HepG2 (cell line): ENCODE measurements around the gene ESYT2. TPM values are rescaled to one million over a fixed set of nuclear protein-coding genes. Genes with fewer than 3 reads are reported as not detected.
A peak's percentile ranks its signal among the peaks of the same experiment; 100 is the strongest.

ENCODE experiments used
- ATAC-seq: fragments of 200-7000 bp; cut with Tn5 transposase; 3 replicates; pipeline ENCODE4 v1.9.1; 2020; ENCODE audit warnings: mild to moderate bottlenecking, moderate library complexity
- BruUV-seq: library from RNA; stranded (reverse); fragments of 400-500 nt; replicated peaks from 2 replicates; lab custom pipeline; 2021; lab: Mats Ljungman, UMichigan
- CTCF ChIA-PET: fragments of 300-600 bp; formaldehyde crosslinking; extraction: SDS; loops from one replicate; lab custom pipeline; 2021; ENCODE audit warnings: low total read pairs, inconsistent platforms, low intra/inter-chr PET ratio; lab: Yijun Ruan, JAX
- POLR2A ChIA-PET: fragments of 350-600 bp; sonication (Branson Sonifier 250); formaldehyde crosslinking; loops from one replicate; lab custom pipeline; 2020; ENCODE audit warnings: antibody characterized with exemption, inconsistent platforms; lab: Yijun Ruan, JAX
- DNase-seq: peaks from one replicate; pipeline ENCODE4 v3.0.0-alpha.2; 2015; ENCODE audit warnings: low spot score
- FAIRE-seq: peaks from 3 replicates; lab custom pipeline; 2011; peaks lifted over from hg19 to GRCh38; lab: Jason Lieb, UNC
- H2AFZ ChIP-seq: one replicate; pipeline ENCODE4 v1.6.1; 2011; ENCODE audit warnings: low read length, inconsistent platforms
- H3K27ac ChIP-seq: fragments of 300-600 bp; 3 replicates; pipeline ENCODE4 v1.8.0; 2011; ENCODE audit warnings: mixed run types, mild to moderate bottlenecking, mixed read lengths, low read length, inconsistent platforms; ENCODE audit not compliant: insufficient read depth; ENCODE audit errors: extremely low read length
- H3K27me3 ChIP-seq, 2 experiments: fragments of 200-600 bp in 1 of 2; 2 replicates in 1 of 2; 3 replicates in 1 of 2; pipeline versions ENCODE4 v1.6.0 to v1.8.0; 2011; ENCODE audit warnings: low read length in 2 of 2, mild to moderate bottlenecking in 2 of 2, moderate library complexity in 2 of 2, inconsistent platforms in 1 of 2; ENCODE audit not compliant: insufficient read depth in 2 of 2, control insufficient read depth in 1 of 2
- H3K36me3 ChIP-seq, 2 experiments: fragments of 200-600 bp in 1 of 2; replicated peaks in 1 of 2; 2 replicates in 1 of 2; 3 replicates in 1 of 2; pipeline versions ENCODE4 v1.5.1 to v1.8.0; 2011; ENCODE audit warnings: low read length in 2 of 2, inconsistent platforms in 1 of 2; ENCODE audit not compliant: insufficient read depth in 2 of 2, control insufficient read depth in 1 of 2
- H3K4me1 ChIP-seq: 2 replicates; pipeline ENCODE4 v1.5.1; 2012; ENCODE audit warnings: low read length, inconsistent platforms; ENCODE audit not compliant: insufficient read depth
- H3K4me2 ChIP-seq: 2 replicates; pipeline ENCODE4 v1.6.0; 2011; ENCODE audit warnings: low read depth, low read length, inconsistent platforms
- H3K4me3 ChIP-seq, 3 experiments: fragments of 200-600 bp in 1 of 3; sonication (generic), shearing (Covaris generic) in 1 of 3; replicated peaks in 1 of 3; 2 replicates each; pipeline ENCODE4 v1.5.1; 2011 to 2016; ENCODE audit warnings: low read length in 3 of 3, inconsistent platforms in 2 of 3, low read depth in 2 of 3, mild to moderate bottlenecking in 2 of 3, control low read depth in 1 of 3, mixed read lengths in 1 of 3; ENCODE audit not compliant: insufficient read depth in 1 of 3
- H3K79me2 ChIP-seq: one replicate; pipeline ENCODE4 v1.6.1; 2011; ENCODE audit warnings: low read length, inconsistent platforms; ENCODE audit not compliant: insufficient read depth
- H3K9ac ChIP-seq: 2 replicates; pipeline ENCODE4 v1.6.0; 2011; ENCODE audit warnings: mild to moderate bottlenecking, low read depth, low read length, inconsistent platforms; ENCODE audit not compliant: insufficient read depth
- H3K9me3 ChIP-seq: 2 replicates; pipeline ENCODE4 v1.5.1; 2012; ENCODE audit warnings: mild to moderate bottlenecking, low read length
- H4K20me1 ChIP-seq: 2 replicates; pipeline ENCODE4 v1.6.0; 2011; ENCODE audit warnings: inconsistent platforms, mild to moderate bottlenecking, low read length, moderate library complexity; ENCODE audit not compliant: insufficient read depth
- WGBS: methylation state at CpG from one replicate; pipeline ENCODE4 v1.1.6; 2017; ENCODE audit warnings: low lambda C conversion rate; 5-methylcytosine and 5-hydroxymethylcytosine counted together
- in situ Hi-C: cut with HindIII; loops from 2 replicates; pipeline ENCODE4 v1.10.0; 2017; ENCODE audit warnings: low pct_unique_long_range_greater_than_20kb; ENCODE audit not compliant: extremely low pct_ligation_motif_present
- intact Hi-C: fragments of 100-400 bp; cut with micrococcal nuclease; formaldehyde crosslinking; loops from one replicate; pipeline ENCODE4 v1.10.0; 2022; ENCODE audit not compliant: unreplicated experiment
- polyA plus RNA-seq, 8 experiments: library from polyadenylated mRNA; depleted of rRNA in 3 of 8; stranded (reverse) in 7 of 8; unstranded in 1 of 8; fragments of >200 nt; fragmentation: Illumina TruSeq in 4 of 8; extraction: Trizol in 4 of 8; gene quantifications; 2 replicates each; pipeline versions ENCODE4 v1.2.1 to v1.2.3, GENCODE V29; 2011 to 2016; ENCODE audit warnings: low read depth in 4 of 8, missing spikeins in 1 of 8, mixed read lengths in 1 of 8; ENCODE audit not compliant: insufficient read depth in 1 of 8
- total RNA-seq, 5 experiments: library from RNA; depleted of rRNA; stranded (reverse); fragments of >200 nt; fragmentation: Illumina TruSeq; extraction: Trizol; gene quantifications; 2 replicates each; pipeline ENCODE4 v1.2.3, GENCODE V29; 2016; ENCODE audit warnings: low read depth in 1 of 5
- TF ChIP-seq, protein P1 (sequence below): sonication (generic); formaldehyde crosslinking; IDR thresholded peaks from 2 replicates; pipeline ENCODE4 v1.4.0; 2020; ENCODE audit warnings: missing genetic modification reagents
- TF ChIP-seq, protein P2 (sequence below): sonication (generic); formaldehyde crosslinking; IDR thresholded peaks from 2 replicates; pipeline ENCODE4 v1.4.0; 2020; ENCODE audit warnings: mild to moderate bottlenecking, missing genetic modification reagents

ESYT2 gene
- total and polyA plus RNA-seq, 2 of the 13 experiments (the other 11 are each of a cell fraction or from before 2014, with no cell fraction given): 28.5 to 37.3 TPM

DNA sequence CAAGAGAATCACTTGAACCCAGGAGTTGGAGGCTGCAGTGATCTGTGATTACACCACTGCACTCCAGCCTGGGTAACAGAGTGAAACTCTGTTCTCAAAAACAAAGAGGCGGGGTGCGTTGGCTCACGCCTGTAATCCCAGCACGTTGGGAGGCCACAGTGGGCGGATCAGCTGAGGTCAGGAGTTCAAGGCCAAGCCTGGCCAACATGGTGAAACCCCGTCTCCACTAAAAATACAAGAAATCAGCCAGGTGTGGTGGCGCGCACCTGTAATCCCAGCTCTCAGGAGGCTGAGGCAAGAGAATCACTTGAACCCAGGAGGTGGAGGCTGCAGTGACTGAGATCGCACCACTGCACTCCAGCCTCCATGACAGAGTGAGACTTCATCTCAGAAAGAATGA is 82.4 kb downstream of the ESYT2 start:
- Histone ChIP-seq H3K9ac (no peak overlapping the region), H3K4me1 (no peaks in the 10 kb centered on the region), H3K9me3 (no peaks in the 10 kb centered on the region), H3K27me3 (no peaks in the 10 kb centered on the region), H3K4me3 (no peak overlapping the region), H3K27ac (no peak overlapping the region), H3K79me2 (no peaks in the 10 kb centered on the region), H2AFZ (no peak overlapping the region), H4K20me1 (no peaks in the 10 kb centered on the region), H3K36me3 (peaks cover 14 to 57% of the 10 kb centered on the region in 2 experiments), H3K4me2 (no peak overlapping the region)
- ATAC-seq: no peak
- no peak for FAIRE-seq
- CTCF ChIA-PET: no interaction called here
- intact Hi-C loops (no loop called here), in situ Hi-C loops (no loop called here)
- no peak for DNase-seq
- BruUV-seq: no TSS peak
- TF ChIP-seq, protein P1, sequence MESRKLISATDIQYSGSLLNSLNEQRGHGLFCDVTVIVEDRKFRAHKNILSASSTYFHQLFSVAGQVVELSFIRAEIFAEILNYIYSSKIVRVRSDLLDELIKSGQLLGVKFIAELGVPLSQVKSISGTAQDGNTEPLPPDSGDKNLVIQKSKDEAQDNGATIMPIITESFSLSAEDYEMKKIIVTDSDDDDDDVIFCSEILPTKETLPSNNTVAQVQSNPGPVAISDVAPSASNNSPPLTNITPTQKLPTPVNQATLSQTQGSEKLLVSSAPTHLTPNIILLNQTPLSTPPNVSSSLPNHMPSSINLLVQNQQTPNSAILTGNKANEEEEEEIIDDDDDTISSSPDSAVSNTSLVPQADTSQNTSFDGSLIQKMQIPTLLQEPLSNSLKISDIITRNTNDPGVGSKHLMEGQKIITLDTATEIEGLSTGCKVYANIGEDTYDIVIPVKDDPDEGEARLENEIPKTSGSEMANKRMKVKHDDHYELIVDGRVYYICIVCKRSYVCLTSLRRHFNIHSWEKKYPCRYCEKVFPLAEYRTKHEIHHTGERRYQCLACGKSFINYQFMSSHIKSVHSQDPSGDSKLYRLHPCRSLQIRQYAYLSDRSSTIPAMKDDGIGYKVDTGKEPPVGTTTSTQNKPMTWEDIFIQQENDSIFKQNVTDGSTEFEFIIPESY (CRISPR knock-in tag): 0 out of 2 replicates have a peak, but pooled peaks have one; percentile 18
- TF ChIP-seq, protein P2, sequence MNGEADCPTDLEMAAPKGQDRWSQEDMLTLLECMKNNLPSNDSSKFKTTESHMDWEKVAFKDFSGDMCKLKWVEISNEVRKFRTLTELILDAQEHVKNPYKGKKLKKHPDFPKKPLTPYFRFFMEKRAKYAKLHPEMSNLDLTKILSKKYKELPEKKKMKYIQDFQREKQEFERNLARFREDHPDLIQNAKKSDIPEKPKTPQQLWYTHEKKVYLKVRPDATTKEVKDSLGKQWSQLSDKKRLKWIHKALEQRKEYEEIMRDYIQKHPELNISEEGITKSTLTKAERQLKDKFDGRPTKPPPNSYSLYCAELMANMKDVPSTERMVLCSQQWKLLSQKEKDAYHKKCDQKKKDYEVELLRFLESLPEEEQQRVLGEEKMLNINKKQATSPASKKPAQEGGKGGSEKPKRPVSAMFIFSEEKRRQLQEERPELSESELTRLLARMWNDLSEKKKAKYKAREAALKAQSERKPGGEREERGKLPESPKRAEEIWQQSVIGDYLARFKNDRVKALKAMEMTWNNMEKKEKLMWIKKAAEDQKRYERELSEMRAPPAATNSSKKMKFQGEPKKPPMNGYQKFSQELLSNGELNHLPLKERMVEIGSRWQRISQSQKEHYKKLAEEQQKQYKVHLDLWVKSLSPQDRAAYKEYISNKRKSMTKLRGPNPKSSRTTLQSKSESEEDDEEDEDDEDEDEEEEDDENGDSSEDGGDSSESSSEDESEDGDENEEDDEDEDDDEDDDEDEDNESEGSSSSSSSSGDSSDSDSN (CRISPR knock-in tag): no peak
- WGBS: 84% methylated on average over 9 of the region's 9 CpGs
- POLR2A ChIA-PET: interaction anchor here (0.7 kb wide), 1 partner anchor 32 kb away, joined by 4 read pairs; no protein-coding TSS in a partner anchor
